Fibroblast of pulmonary artery (primary cell): ENCODE data around the gene ZNRD2.
A peak's percentile ranks its signal among the peaks of the same experiment; 100 is the strongest.

ENCODE experiments used
- DNase-seq: peaks from one replicate; pipeline ENCODE4 v3.0.0-alpha.2; 2010; ENCODE audit warnings: low read depth
- H3K4me3 ChIP-seq: replicated peaks from 2 replicates; pipeline ENCODE4 v1.5.1; 2011; ENCODE audit warnings: low read depth, mild to moderate bottlenecking, control low read depth, low read length, moderate library complexity
- TF ChIP-seq, protein P1 (sequence below): IDR thresholded peaks from 2 replicates; pipeline ENCODE4 v1.5.1; 2011; ENCODE audit warnings: mild to moderate bottlenecking, control low read depth, low read length, inconsistent platforms; ENCODE audit errors: missing control alignments

The ZNRD2 gene

DNA sequence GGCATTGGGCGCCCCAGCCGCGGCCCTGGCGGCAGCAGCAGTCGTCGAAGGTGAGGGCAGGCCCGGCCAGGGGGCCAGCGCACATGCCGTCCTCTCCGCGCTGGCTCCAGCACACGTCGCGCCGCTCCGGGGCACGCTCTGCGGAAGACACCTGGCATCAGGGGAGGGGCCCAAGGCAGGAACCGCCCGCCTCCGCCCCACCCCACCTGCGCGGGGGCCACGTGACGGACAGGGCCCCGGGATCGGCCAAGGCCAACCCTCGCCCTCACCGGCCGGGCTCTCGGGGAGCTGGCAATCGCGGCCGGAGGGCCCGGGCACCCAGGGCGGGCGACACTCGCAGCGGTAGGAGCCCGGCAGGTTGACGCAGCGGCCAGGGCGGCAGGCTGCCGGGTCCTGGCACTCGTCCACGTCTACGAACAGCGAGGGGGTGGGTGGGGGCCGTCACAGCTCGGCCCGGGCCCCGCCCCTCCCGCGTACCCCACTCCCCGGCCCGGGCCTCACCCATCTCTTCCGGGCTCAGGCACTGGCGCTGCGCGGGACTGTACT lies 30.5 kb upstream of the ZNRD2 start:
- TF ChIP-seq, protein P1, sequence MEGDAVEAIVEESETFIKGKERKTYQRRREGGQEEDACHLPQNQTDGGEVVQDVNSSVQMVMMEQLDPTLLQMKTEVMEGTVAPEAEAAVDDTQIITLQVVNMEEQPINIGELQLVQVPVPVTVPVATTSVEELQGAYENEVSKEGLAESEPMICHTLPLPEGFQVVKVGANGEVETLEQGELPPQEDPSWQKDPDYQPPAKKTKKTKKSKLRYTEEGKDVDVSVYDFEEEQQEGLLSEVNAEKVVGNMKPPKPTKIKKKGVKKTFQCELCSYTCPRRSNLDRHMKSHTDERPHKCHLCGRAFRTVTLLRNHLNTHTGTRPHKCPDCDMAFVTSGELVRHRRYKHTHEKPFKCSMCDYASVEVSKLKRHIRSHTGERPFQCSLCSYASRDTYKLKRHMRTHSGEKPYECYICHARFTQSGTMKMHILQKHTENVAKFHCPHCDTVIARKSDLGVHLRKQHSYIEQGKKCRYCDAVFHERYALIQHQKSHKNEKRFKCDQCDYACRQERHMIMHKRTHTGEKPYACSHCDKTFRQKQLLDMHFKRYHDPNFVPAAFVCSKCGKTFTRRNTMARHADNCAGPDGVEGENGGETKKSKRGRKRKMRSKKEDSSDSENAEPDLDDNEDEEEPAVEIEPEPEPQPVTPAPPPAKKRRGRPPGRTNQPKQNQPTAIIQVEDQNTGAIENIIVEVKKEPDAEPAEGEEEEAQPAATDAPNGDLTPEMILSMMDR: no peak
- no peak for DNase-seq
- H3K4me3 ChIP-seq: peak overlapping the region; percentile 55

DNA sequence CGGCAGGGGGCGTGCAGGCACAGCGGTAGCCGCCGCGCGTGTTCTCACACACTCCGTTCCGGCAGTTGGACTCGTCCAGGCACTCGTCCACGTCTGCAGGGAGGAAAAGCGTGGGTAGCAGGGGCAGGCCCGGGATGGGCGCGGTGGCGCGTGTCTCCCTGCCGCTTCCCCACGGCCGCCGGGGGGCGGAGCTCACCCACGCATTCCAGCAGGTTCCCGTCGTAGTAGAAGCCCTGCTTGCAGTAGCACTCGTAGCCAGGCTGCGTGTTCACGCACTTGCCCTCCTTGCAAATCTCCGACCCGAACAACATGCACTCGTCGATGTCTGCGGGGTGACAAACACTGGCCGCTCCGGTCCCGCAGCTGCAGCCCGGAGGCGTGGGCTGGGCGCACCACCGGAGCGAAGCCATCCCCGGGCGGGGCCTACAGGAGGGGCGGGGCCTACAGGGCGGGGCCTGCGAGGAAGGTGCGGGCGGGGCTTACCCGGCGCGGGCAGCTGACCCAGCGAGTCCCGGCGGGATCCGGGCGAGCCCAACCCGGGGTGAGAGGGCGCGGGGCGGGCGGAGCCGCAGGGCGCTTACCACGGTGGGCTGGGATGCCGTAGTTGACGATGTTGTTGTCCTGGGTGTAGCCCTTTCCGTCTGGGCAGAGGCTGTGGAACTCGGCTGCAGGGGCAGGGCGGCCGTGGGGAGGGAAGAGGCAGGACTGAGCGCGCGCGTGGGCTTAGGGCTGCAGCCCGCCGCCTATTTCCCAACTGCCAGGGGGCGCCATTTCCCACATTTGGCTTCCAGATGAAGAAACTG lies 29.8 kb upstream of the ZNRD2 start:
- DNase-seq: peak; percentile 88
- TF ChIP-seq, protein P1: peak; percentile 67

DNA sequence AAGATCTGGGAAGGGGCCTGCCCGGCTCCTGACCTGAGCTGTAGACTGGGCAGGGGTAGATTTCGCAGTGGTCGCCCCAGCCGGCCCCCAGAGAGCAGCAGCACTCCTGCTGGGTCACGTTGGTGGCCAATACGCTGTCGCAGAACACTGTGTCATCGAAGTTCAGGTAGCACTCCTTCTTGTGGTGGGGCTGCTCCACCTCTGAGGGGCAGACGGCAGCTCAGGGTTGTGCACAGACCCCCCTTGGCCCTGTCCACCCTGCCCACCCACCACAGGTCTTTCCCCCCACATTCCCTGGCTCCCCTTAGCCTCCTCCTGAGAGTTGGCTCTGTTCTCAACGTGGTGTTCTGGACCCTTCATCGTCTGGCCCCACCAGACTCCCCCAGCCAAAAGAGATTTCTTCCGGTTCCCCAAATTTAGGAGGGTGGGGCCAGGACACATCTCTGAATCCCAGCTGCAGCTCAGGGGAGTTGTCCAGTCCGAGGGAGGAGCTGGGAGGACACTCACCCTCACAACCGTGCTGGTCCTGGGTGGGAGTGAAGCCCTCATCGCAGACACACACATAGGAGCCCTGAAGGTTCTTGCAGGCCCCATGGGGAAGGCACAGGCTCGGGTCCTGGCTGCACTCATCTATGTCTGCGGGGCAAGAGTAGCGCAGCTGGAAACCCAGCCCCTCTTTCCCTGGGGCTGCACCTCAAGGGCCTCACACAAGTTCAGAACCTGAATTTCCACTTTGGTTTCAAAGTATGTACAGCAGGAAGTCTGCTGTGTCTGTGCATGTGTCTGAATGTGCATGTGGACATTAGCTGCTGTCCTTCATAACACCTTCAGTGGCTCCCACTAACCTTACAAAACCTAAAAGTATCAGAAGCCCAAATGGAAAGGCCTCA lies 28.9 kb upstream of the ZNRD2 start:
- no peak for DNase-seq
- H3K4me3 ChIP-seq: peak overlapping the region; percentile 55
- TF ChIP-seq, protein P1: no peak

More for the DNA sequence above, 29.8 kb upstream of the ZNRD2 start:
- H3K4me3 ChIP-seq: peak overlapping the region; percentile 55

DNA sequence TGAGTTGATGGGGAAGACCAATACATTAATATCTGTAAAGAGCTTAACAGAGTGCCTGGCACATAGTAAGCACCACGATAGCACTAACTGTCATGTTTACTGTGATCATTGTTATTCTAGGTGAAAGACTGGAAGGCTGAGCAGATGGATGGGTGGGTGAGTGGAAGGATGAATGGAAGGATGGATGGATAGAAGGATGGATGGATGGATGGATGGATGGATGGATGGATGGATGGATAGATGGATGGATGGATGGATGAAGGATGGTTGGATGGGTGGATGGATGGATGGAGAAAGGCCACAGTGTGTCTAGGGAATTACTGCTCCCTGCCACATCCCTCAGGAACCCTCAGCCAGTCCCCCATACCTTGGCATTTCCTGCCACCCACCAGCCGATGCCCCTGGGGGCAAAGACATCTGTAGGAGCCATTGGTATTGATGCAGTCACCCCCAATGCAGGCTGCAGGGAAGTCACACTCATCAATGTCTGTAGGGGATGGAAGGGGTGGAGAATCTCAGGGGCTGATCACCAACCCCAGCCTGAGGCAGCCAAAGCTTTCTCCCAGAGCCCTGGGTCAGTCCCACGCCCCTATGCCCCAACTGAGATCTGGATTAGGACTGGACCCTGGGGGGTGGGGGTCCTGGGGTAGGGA lies 27.4 kb upstream of the ZNRD2 start:
- TF ChIP-seq, protein P1: no peak
- H3K4me3 ChIP-seq: no peak overlapping the region
- no peak for DNase-seq

DNA sequence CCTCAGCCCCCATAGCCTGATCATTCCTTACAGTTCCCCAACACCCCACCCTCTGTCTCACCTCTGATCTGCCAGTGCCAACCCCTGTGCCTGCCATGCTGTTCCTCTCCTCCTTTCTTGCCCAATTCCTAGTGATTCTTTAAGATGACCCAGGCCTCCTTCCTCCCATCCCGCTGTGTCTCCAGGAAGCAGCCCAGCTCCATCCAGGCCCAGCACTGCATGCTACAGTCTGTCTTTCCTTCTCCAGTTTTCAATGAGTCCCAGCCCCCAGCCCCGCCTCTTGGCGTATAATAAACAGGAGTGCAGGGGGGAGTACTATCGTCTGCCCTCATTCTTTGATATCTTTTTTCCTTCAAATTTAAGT lies 24.4 kb upstream of the ZNRD2 start:
- DNase-seq: no peak
- TF ChIP-seq, protein P1: no peak
- no peak overlapping the region for H3K4me3 ChIP-seq

DNA sequence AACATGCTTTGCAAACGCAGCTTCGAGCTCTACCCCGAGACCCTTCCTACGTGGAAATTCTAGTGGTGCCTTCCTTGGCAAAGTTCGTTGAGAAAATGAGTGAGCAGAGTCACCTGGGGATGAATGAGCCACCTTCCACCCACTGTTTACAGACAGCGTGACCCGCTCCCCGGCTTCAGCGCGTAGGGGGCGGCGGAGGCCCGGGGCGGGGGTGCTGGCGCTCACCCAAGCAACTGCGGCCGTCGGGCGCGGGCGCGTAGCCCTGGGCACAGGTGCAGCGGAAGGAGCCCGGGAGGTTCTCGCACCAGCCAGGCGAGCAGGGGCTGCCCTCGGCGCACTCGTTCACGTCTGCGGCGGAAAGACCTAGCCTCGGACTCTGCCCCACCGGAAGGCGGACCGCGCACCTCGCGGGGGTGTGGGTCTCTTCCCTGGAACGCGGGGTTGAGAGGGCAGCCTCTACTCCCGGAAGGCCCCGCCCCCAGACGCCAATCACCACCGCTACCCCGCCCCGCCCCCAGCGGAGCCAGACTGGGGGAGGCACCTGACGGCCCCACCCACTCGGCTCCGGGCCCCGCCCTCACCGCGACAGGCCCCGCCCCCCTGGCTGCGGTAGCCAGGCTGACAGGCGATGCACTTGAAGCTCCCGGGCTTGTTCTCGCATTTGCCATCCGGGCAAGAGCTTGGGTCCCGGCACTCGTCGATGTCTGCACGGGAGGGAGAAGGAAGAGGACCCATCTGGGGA lies 23.9 kb upstream of the ZNRD2 start:
- DNase-seq: no peak
- no peak overlapping the region for H3K4me3 ChIP-seq
- TF ChIP-seq, protein P1: no peak
